Measurements from ENCODE around the gene RPS19BP1.

- TF ChIP-seq ZNF274 (IDR thresholded peaks at IDR 0.05; ENCODE audit: low read depth, low read length), result no peak
- no peak for TF ChIP-seq SUZ12 (IDR thresholded peaks at IDR 0.05; ENCODE audit: extremely low read depth, insufficient read depth, insufficient read length)
Measured at GRCh38 chr22:39528681-39529486, 3.7 kb downstream of the RPS19BP1 start.
